ENCODE measurements around the gene PGAP3.
A peak's percentile ranks its signal among the peaks of the same experiment; 100 is the strongest.

Gene PGAP3

DNA sequence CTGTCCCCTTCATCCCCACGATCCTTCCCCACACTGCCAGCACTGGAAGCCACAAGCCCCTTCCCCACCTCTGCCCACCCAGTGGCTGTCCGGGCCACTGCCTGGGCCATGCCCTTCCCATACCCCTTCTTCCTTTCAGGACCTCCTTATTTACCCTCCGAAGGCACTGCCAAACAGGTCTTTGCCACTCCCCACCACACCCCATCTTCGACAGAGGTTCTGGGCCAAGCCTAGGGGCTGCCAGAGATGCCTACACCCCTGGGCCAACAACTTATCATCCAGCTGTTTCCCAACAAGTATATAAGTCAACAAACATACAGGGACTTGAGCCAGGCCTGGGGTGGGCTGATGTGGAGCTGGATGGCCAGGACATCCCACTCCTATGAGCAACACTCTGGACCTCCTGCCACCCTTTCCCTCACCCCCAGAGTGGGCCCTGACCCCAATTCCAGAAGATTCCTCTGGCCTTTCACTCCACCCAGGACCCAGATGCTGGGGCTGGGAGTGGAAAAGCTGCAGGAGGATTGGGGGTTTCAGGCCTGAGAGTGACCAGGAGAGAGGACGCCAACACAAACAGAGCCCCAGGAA is 62.6 kb downstream of the PGAP3 start:
- no peaks in the 10 kb centered on the region for H3K9me3 ChIP-seq (ENCODE audit: control insufficient read depth, insufficient read depth, low read depth, low read length)
- no peak overlapping the region for H3K27ac ChIP-seq (ENCODE audit: extremely low read depth, low read depth, low read length)
- no peaks in the 10 kb centered on the region for H3K4me1 ChIP-seq (ENCODE audit: control insufficient read depth, insufficient read depth, low read length)
- CTCF ChIA-PET, result interaction anchor here (0.7 to 11.8 kb wide), 10 partner anchors 10 to 543 kb away, joined by 3 to 475 read pairs (median 73); partner anchors contain the start of genes PNMT, STARD3 and TCAP
- no peaks in the 10 kb centered on the region for H3K36me3 ChIP-seq (ENCODE audit: control insufficient read depth in 2 of 2, insufficient read depth in 1 of 2, low read length in 2 of 2)
- H3K4me3 ChIP-seq (ENCODE audit: low read depth, low read length), result no peak overlapping the region
- POLR2A ChIA-PET, result interaction anchor here (3.7 kb wide), 1 partner anchor 12 kb away, joined by 12 read pairs; the partner anchor contains the start of gene STARD3
- TF ChIP-seq GLI2 (tag by site-specific recombination; IDR thresholded peaks at IDR 0.05; ENCODE audit: borderline replicate concordance, low read depth) (no peak), KLF1 (tag by site-specific recombination; IDR thresholded peaks at IDR 0.05) (peak; percentile 58)

DNA sequence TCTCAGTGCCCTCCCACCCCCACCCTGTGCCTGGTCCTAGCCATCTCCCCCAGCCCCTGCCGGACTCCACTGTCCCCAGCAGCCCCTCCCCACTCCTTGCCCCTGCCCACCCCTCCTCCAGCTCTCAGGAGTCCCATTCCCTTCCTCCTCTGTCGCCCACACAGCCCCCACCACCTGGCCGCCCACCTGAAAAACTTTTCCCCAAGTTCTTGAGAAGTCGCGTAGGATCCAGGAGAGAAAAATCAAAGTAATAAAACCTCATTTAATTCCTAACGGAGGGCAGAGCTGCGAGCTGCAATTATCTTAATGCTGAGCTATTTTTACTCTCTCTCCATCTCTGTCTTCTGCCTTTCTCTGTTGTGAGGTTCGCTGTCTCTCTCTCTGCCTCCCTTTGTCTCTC is 63.5 kb downstream of the PGAP3 start:
- ChIA-PET POLR2A (interaction anchor here (0.6 kb wide), 1 partner anchor 44 kb away, joined by 8 read pairs; the partner anchor contains the start of gene PNMT), CTCF (interaction anchor here (0.7 to 11.8 kb wide), 14 partner anchors 10 to 618 kb away, joined by 3 to 475 read pairs (median 16); partner anchors contain the start of genes CSF3, PNMT, STARD3 and TCAP)
- H3K4me1 ChIP-seq (ENCODE audit: control insufficient read depth, insufficient read depth, low read length), result no peaks in the 10 kb centered on the region

DNA sequence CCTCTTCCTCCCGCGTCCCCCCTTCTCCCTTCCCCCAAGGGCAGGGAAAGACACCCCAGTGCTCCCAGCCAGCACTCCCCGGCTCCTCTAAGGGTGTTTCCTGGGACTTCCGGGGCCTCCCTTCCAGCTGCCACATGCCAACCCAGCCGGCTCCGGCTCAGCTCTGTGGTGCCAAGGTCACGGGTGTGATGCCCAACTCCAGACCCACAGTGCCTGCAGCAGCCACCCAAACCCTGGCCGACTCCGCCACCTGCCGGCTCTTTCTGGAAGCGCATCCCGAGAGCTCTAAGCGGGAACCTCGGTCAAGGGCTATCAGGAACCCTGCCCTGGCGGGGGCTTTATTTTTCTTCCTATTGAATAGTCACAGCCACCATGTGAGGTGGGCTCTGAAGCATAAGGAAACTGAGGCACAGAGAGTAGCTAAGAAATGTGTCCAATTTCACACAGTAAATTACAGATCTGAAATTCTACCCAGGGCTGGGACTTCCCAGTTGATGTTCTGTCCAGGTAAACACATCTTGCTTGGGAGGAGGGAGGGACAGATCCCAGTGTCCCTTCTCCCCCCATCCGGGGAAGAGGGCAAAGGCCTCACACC is 64.4 kb downstream of the PGAP3 start:
- no peak overlapping the region for H3K27ac ChIP-seq (ENCODE audit: extremely low read depth, low read depth, low read length)
- H3K36me3 ChIP-seq (ENCODE audit: control insufficient read depth in 2 of 2, insufficient read depth in 1 of 2, low read length in 2 of 2), result no peaks in the 10 kb centered on the region
- peaks cover 4% of the 10 kb centered on the region; the same call in 1 of the 2 replicates for H3K4me1 ChIP-seq (ENCODE audit: control insufficient read depth, insufficient read depth, low read length)
- POLR2A ChIA-PET, result interaction anchor here (0.6 kb wide), 3 partner anchors 40 to 205 kb away, joined by 3 to 9 read pairs (median 5); no protein-coding TSS in a partner anchor
- no peaks in the 10 kb centered on the region for H3K9me3 ChIP-seq (ENCODE audit: control insufficient read depth, insufficient read depth, low read depth, low read length)
- H3K4me3 ChIP-seq (ENCODE audit: low read depth, low read length), result no peak overlapping the region
- CTCF ChIA-PET, result interaction anchor here (0.6 to 11.8 kb wide), 67 partner anchors 10 to 726 kb away, joined by 3 to 475 read pairs (median 5); partner anchors contain the start of genes ERBB2, MIEN1, NEUROD2 and PNMT
- TF ChIP-seq, protein P1, sequence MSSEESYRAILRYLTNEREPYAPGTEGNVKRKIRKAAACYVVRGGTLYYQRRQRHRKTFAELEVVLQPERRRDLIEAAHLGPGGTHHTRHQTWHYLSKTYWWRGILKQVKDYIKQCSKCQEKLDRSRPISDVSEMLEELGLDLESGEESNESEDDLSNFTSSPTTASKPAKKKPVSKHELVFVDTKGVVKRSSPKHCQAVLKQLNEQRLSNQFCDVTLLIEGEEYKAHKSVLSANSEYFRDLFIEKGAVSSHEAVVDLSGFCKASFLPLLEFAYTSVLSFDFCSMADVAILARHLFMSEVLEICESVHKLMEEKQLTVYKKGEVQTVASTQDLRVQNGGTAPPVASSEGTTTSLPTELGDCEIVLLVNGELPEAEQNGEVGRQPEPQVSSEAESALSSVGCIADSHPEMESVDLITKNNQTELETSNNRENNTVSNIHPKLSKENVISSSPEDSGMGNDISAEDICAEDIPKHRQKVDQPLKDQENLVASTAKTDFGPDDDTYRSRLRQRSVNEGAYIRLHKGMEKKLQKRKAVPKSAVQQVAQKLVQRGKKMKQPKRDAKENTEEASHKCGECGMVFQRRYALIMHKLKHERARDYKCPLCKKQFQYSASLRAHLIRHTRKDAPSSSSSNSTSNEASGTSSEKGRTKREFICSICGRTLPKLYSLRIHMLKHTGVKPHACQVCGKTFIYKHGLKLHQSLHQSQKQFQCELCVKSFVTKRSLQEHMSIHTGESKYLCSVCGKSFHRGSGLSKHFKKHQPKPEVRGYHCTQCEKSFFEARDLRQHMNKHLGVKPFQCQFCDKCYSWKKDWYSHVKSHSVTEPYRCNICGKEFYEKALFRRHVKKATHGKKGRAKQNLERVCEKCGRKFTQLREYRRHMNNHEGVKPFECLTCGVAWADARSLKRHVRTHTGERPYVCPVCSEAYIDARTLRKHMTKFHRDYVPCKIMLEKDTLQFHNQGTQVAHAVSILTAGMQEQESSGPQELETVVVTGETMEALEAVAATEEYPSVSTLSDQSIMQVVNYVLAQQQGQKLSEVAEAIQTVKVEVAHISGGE (tag by site-specific recombination; conservative IDR thresholded peaks at IDR 0.05; ENCODE audit: low read depth), result peak; percentile 81
- TF ChIP-seq ZNF2 (tag by site-specific recombination; IDR thresholded peaks at IDR 0.05), result peak; percentile 76
- TF ChIP-seq, protein P2, sequence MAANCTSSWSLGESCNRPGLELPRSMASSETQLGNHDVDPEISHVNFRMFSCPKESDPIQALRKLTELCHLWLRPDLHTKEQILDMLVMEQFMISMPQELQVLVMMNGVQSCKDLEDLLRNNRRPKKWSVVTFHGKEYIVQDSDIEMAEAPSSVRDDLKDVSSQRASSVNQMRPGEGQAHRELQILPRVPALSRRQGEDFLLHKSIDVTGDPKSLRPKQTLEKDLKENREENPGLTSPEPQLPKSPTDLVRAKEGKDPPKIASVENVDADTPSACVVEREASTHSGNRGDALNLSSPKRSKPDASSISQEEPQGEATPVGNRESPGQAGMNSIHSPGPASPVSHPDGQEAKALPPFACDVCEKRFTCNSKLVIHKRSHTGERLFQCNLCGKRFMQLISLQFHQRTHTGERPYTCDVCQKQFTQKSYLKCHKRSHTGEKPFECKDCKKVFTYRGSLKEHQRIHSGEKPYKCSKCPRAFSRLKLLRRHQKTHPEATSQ (tag by site-specific recombination; IDR thresholded peaks at IDR 0.05), result no peak
- no peak for TF ChIP-seq REPIN1 (tag by site-specific recombination; IDR thresholded peaks at IDR 0.05; ENCODE audit: low read depth)
- TF ChIP-seq MYNN (tag by site-specific recombination; IDR thresholded peaks at IDR 0.05; ENCODE audit: borderline replicate concordance), result no peak
- TF ChIP-seq SALL2 (tag by site-specific recombination; IDR thresholded peaks at IDR 0.05; ENCODE audit: borderline replicate concordance), result no peak
- TF ChIP-seq ZNF335 (tag by site-specific recombination; conservative IDR thresholded peaks at IDR 0.05), result 0 out of 2 replicates have a peak, but pooled peaks have one; percentile 5
- TF ChIP-seq ZNF600 (tag by site-specific recombination; IDR thresholded peaks at IDR 0.05), result peak; percentile 85
- no peak for TF ChIP-seq SCRT2 (tag by site-specific recombination; IDR thresholded peaks at IDR 0.05)
- TF ChIP-seq, protein P3, sequence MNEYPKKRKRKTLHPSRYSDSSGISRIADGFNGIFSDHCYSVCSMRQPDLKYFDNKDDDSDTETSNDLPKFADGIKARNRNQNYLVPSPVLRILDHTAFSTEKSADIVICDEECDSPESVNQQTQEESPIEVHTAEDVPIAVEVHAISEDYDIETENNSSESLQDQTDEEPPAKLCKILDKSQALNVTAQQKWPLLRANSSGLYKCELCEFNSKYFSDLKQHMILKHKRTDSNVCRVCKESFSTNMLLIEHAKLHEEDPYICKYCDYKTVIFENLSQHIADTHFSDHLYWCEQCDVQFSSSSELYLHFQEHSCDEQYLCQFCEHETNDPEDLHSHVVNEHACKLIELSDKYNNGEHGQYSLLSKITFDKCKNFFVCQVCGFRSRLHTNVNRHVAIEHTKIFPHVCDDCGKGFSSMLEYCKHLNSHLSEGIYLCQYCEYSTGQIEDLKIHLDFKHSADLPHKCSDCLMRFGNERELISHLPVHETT (tag by site-specific recombination; IDR thresholded peaks at IDR 0.05), result no peak
- TF ChIP-seq IKZF3 (tag by site-specific recombination; IDR thresholded peaks at IDR 0.05), result no peak
- TF ChIP-seq BCL11B (tag by site-specific recombination; IDR thresholded peaks at IDR 0.05; ENCODE audit: low read depth), result 0 out of 2 replicates have a peak, but pooled peaks have one; percentile 18
- TF ChIP-seq, protein P4, sequence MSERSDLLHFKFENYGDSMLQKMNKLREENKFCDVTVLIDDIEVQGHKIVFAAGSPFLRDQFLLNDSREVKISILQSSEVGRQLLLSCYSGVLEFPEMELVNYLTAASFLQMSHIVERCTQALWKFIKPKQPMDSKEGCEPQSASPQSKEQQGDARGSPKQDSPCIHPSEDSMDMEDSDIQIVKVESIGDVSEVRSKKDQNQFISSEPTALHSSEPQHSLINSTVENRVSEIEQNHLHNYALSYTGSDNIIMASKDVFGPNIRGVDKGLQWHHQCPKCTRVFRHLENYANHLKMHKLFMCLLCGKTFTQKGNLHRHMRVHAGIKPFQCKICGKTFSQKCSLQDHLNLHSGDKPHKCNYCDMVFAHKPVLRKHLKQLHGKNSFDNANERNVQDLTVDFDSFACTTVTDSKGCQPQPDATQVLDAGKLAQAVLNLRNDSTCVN (tag by site-specific recombination; optimal IDR thresholded peaks at IDR 0.05), result no peak

More for the DNA sequence above, 63.5 kb downstream of the PGAP3 start:
- peak; percentile 76 for TF ChIP-seq ZFHX2 (tag by site-specific recombination; conservative IDR thresholded peaks at IDR 0.05)
- peak; percentile 59 for TF ChIP-seq EGR2 (tag by site-specific recombination; IDR thresholded peaks at IDR 0.05; ENCODE audit: low read depth)
- TF ChIP-seq BCL11B (tag by site-specific recombination; IDR thresholded peaks at IDR 0.05; ENCODE audit: low read depth), result no peak
- TF ChIP-seq, protein P5, sequence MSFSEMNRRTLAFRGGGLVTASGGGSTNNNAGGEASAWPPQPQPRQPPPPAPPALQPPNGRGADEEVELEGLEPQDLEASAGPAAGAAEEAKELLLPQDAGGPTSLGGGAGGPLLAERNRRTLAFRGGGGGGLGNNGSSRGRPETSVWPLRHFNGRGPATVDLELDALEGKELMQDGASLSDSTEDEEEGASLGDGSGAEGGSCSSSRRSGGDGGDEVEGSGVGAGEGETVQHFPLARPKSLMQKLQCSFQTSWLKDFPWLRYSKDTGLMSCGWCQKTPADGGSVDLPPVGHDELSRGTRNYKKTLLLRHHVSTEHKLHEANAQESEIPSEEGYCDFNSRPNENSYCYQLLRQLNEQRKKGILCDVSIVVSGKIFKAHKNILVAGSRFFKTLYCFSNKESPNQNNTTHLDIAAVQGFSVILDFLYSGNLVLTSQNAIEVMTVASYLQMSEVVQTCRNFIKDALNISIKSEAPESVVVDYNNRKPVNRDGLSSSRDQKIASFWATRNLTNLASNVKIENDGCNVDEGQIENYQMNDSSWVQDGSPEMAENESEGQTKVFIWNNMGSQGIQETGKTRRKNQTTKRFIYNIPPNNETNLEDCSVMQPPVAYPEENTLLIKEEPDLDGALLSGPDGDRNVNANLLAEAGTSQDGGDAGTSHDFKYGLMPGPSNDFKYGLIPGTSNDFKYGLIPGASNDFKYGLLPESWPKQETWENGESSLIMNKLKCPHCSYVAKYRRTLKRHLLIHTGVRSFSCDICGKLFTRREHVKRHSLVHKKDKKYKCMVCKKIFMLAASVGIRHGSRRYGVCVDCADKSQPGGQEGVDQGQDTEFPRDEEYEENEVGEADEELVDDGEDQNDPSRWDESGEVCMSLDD (tag by site-specific recombination; IDR thresholded peaks at IDR 0.05), result no peak
- no peaks in the 10 kb centered on the region for H3K36me3 ChIP-seq (ENCODE audit: control insufficient read depth in 2 of 2, insufficient read depth in 1 of 2, low read length in 2 of 2)
- H3K4me3 ChIP-seq (ENCODE audit: low read depth, low read length), result no peak overlapping the region
- no peaks in the 10 kb centered on the region for H3K9me3 ChIP-seq (ENCODE audit: control insufficient read depth, insufficient read depth, low read depth, low read length)
- H3K27ac ChIP-seq (ENCODE audit: extremely low read depth, low read depth, low read length), result no peak overlapping the region

Data from HEK293 (cell line).